Upper lobe of left lung (tissue), 4 donors: ENCODE data around the gene PAX7.

Experiments used
- EP300 ChIP-seq, 4 donors: sonication (generic); formaldehyde crosslinking; IDR thresholded peaks; one replicate each; pipeline ENCODE4 v1.5.1; 2017; ENCODE audit warnings: antibody characterized with exemption in 4 of 4, control low read depth in 2 of 4
- POLR2AphosphoS5 ChIP-seq, 2 donors: sonication (generic); formaldehyde crosslinking; IDR thresholded peaks; one replicate each; pipeline ENCODE4 v1.5.1; 2017; ENCODE audit warnings: antibody characterized with exemption in 2 of 2
- TF ChIP-seq, protein P1 (sequence below), 6 experiments: fragments of 450-650 bp in 4 of 6; fragments of 200-600 bp in 2 of 6; sonication (generic) in 2 of 6; IDR thresholded peaks; one replicate each; pipeline ENCODE4 v1.5.1; 2016 to 2019; ENCODE audit warnings: antibody characterized with exemption in 6 of 6

DNA sequence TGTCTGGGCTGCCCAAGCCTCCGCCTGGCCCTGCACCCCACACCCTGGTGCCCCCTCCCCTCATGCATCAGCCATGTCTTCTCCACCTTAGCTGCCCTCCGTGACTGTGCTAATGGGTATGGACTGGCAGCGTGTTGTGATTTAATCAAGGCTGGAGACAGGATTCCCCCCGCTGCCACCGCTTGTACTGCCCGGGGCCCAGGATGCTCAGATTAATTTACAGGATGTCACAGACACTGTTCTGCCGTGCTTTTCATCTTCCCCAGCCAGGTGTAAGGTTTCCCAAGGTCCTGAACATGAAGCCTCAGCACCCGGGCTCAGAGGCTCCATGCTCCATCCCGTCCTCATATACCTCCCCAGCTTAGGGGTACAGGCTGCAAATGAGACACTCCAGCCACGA is 162.5 kb downstream of the PAX7 start:
- TF ChIP-seq, protein P1, sequence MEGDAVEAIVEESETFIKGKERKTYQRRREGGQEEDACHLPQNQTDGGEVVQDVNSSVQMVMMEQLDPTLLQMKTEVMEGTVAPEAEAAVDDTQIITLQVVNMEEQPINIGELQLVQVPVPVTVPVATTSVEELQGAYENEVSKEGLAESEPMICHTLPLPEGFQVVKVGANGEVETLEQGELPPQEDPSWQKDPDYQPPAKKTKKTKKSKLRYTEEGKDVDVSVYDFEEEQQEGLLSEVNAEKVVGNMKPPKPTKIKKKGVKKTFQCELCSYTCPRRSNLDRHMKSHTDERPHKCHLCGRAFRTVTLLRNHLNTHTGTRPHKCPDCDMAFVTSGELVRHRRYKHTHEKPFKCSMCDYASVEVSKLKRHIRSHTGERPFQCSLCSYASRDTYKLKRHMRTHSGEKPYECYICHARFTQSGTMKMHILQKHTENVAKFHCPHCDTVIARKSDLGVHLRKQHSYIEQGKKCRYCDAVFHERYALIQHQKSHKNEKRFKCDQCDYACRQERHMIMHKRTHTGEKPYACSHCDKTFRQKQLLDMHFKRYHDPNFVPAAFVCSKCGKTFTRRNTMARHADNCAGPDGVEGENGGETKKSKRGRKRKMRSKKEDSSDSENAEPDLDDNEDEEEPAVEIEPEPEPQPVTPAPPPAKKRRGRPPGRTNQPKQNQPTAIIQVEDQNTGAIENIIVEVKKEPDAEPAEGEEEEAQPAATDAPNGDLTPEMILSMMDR (IDR thresholded peaks at IDR 0.05): no peak
- TF ChIP-seq POLR2AphosphoS5 (IDR thresholded peaks at IDR 0.05): no peak
- TF ChIP-seq EP300 (IDR thresholded peaks at IDR 0.05): no peak
